Dendritic cell treated with granulocyte-macrophage colony-stimulating factor and Interleukin-4, amounts not matched to agents 40 ng/mL and 50 ng/mL, for 4 days (primary cell): ENCODE data around the gene OPN3.
A peak's percentile ranks its signal among the peaks of the same experiment; 100 is the strongest.

ENCODE experiments used
- H3K27ac Mint-ChIP-seq: one replicate; pipeline ENCODE4 v1.8.0; 2022; ENCODE audit warnings: mild to moderate bottlenecking, mixed read lengths
- H3K27me3 Mint-ChIP-seq: one replicate; pipeline ENCODE4 v1.8.0; 2022; ENCODE audit warnings: mild to moderate bottlenecking, mixed read lengths
- H3K36me3 Mint-ChIP-seq: one replicate; pipeline ENCODE4 v1.8.0; 2022; ENCODE audit warnings: low read depth, mixed read lengths
- H3K4me1 Mint-ChIP-seq: one replicate; pipeline ENCODE4 v1.8.0; 2022; ENCODE audit warnings: low read depth, mixed read lengths
- H3K4me3 Mint-ChIP-seq: one replicate; pipeline ENCODE4 v1.8.0; 2022; ENCODE audit warnings: mild to moderate bottlenecking, moderate library complexity, mixed read lengths
- H3K9me3 Mint-ChIP-seq: one replicate; pipeline ENCODE4 v1.8.0; 2022; ENCODE audit warnings: mixed read lengths
- intact Hi-C: fragments of 100-400 bp; cut with micrococcal nuclease; formaldehyde crosslinking; loops from one replicate; pipeline ENCODE4 v1.15.0; 2022

Gene OPN3

GRCh38 chr1:241574154-241574553 lies 66.0 kb downstream of the OPN3 start:
- no peak overlapping the region for H3K4me3 Mint-ChIP-seq
- H3K27ac Mint-ChIP-seq, result peak overlapping the region; percentile 25
- intact Hi-C loops, result no loop called here
- H3K27me3 Mint-ChIP-seq, result no peaks in the 10 kb centered on the region
- peaks cover 45% of the 10 kb centered on the region for H3K9me3 Mint-ChIP-seq
- H3K4me1 Mint-ChIP-seq, result peaks cover 37% of the 10 kb centered on the region
- peaks cover 99% of the 10 kb centered on the region for H3K36me3 Mint-ChIP-seq

- H3K9me3 Mint-ChIP-seq, result peaks cover 4% of the 10 kb centered on the region
- H3K4me3 Mint-ChIP-seq, result no peak overlapping the region
- no peaks in the 10 kb centered on the region for H3K27me3 Mint-ChIP-seq
- intact Hi-C loops, result no loop called here
- peaks cover 97% of the 10 kb centered on the region for H3K36me3 Mint-ChIP-seq
- peak overlapping the region; percentile 52 for H3K27ac Mint-ChIP-seq
- H3K4me1 Mint-ChIP-seq, result peaks cover 23% of the 10 kb centered on the region
Measured at GRCh38 chr1:241569848-241570247, 70.3 kb downstream of the OPN3 start.

GRCh38 chr1:241560849-241561187 lies 79.4 kb downstream of the OPN3 start:
- Mint-ChIP-seq H3K36me3 (peaks cover 71% of the 10 kb centered on the region), H3K9me3 (no peaks in the 10 kb centered on the region), H3K27ac (peak overlapping the region; percentile 20), H3K4me3 (no peak overlapping the region), H3K27me3 (no peaks in the 10 kb centered on the region), H3K4me1 (peaks cover 41% of the 10 kb centered on the region)
- intact Hi-C loops, result no loop called here

GRCh38 chr1:241560146-241560848 lies 79.9 kb downstream of the OPN3 start:
- intact Hi-C loops, result no loop called here
- H3K27ac Mint-ChIP-seq, result peak overlapping the region; percentile 20
- H3K9me3 Mint-ChIP-seq, result no peaks in the 10 kb centered on the region
- H3K36me3 Mint-ChIP-seq, result peaks cover 71% of the 10 kb centered on the region
- no peaks in the 10 kb centered on the region for H3K27me3 Mint-ChIP-seq
- H3K4me3 Mint-ChIP-seq, result no peak overlapping the region
- H3K4me1 Mint-ChIP-seq, result peaks cover 44% of the 10 kb centered on the region

- intact Hi-C loops, result no loop called here
- H3K27ac Mint-ChIP-seq, result peak overlapping the region; percentile 26
- no peak overlapping the region for H3K4me3 Mint-ChIP-seq
- peaks cover 74% of the 10 kb centered on the region for H3K36me3 Mint-ChIP-seq
- H3K27me3 Mint-ChIP-seq, result no peaks in the 10 kb centered on the region
- peaks cover 53% of the 10 kb centered on the region for H3K4me1 Mint-ChIP-seq
- no peaks in the 10 kb centered on the region for H3K9me3 Mint-ChIP-seq
Measured at GRCh38 chr1:241557551-241558193, 82.5 kb downstream of the OPN3 start.

- no peaks in the 10 kb centered on the region for H3K27me3 Mint-ChIP-seq
- H3K9me3 Mint-ChIP-seq, result no peaks in the 10 kb centered on the region
- H3K4me3 Mint-ChIP-seq, result no peak overlapping the region
- peak overlapping the region; percentile 26 for H3K27ac Mint-ChIP-seq
- H3K36me3 Mint-ChIP-seq, result peaks cover 71% of the 10 kb centered on the region
- peaks cover 59% of the 10 kb centered on the region for H3K4me1 Mint-ChIP-seq
- intact Hi-C loops, result no loop called here
Measured at GRCh38 chr1:241557031-241557430, 83.1 kb downstream of the OPN3 start.

- Mint-ChIP-seq H3K36me3 (peaks cover 67% of the 10 kb centered on the region), H3K9me3 (no peaks in the 10 kb centered on the region), H3K27ac (peak overlapping the region; percentile 26)
Measured at GRCh38 chr1:241555526-241555925, 84.6 kb downstream of the OPN3 start.

GRCh38 chr1:241553886-241554592 lies 86.1 kb downstream of the OPN3 start:
- H3K27ac Mint-ChIP-seq, result peak overlapping the region; percentile 17
- peaks cover 70% of the 10 kb centered on the region for H3K36me3 Mint-ChIP-seq
- no peaks in the 10 kb centered on the region for H3K9me3 Mint-ChIP-seq
- H3K4me3 Mint-ChIP-seq, result no peak overlapping the region
- peaks cover 61% of the 10 kb centered on the region for H3K4me1 Mint-ChIP-seq
- H3K27me3 Mint-ChIP-seq, result no peaks in the 10 kb centered on the region
- intact Hi-C loops, result loop anchor here (1.0 to 5.0 kb wide), 2 partner anchors 19 to 33 kb away; no protein-coding TSS in a partner anchor

More at GRCh38 chr1:241555526-241555925, 84.6 kb downstream of the OPN3 start:
- intact Hi-C loops, result no loop called here
- peaks cover 62% of the 10 kb centered on the region for H3K4me1 Mint-ChIP-seq
- H3K4me3 Mint-ChIP-seq, result no peak overlapping the region
- no peaks in the 10 kb centered on the region for H3K27me3 Mint-ChIP-seq

GRCh38 chr1:241551759-241552638 lies 88.2 kb downstream of the OPN3 start:
- H3K4me1 Mint-ChIP-seq, result peaks cover 51% of the 10 kb centered on the region
- peak overlapping the region; percentile 79 for H3K4me3 Mint-ChIP-seq
- H3K27ac Mint-ChIP-seq, result peak overlapping the region; percentile 99
- no peaks in the 10 kb centered on the region for H3K27me3 Mint-ChIP-seq
- H3K9me3 Mint-ChIP-seq, result no peaks in the 10 kb centered on the region
- peaks cover 64% of the 10 kb centered on the region for H3K36me3 Mint-ChIP-seq
- intact Hi-C loops, result loop anchor here (1.0 to 5.0 kb wide), 2 partner anchors 20 to 35 kb away; partner anchors contain the start of gene KMO

GRCh38 chr1:241550318-241550717 lies 89.9 kb downstream of the OPN3 start:
- Mint-ChIP-seq H3K27me3 (no peaks in the 10 kb centered on the region), H3K36me3 (peaks cover 62% of the 10 kb centered on the region), H3K27ac (peak overlapping the region; percentile 99), H3K4me1 (peaks cover 56% of the 10 kb centered on the region), H3K4me3 (no peak overlapping the region), H3K9me3 (no peaks in the 10 kb centered on the region)
- intact Hi-C loops, result loop anchor here (5.0 kb wide), 1 partner anchor 37 kb away; no protein-coding TSS in a partner anchor

GRCh38 chr1:241548008-241548407 lies 92.2 kb downstream of the OPN3 start:
- Mint-ChIP-seq H3K27me3 (no peaks in the 10 kb centered on the region), H3K27ac (no peak overlapping the region), H3K4me1 (peaks cover 64% of the 10 kb centered on the region), H3K36me3 (peaks cover 60% of the 10 kb centered on the region), H3K4me3 (no peak overlapping the region), H3K9me3 (no peaks in the 10 kb centered on the region)
- intact Hi-C loops, result no loop called here
